K562 (cell line): Measurements from ENCODE around the gene CUTA. TPM values are rescaled to one million over a fixed set of nuclear protein-coding genes. Genes with fewer than 3 reads are reported as not detected.
A peak's percentile ranks its signal among the peaks of the same experiment; 100 is the strongest.

Source experiments
- ASH1L ChIP-seq: fragments of 450-650 bp; IDR thresholded peaks from 2 replicates; pipeline ENCODE4 v1.6.1; 2018; ENCODE audit warnings: borderline replicate concordance, mild to moderate bottlenecking, low read depth; ENCODE audit not compliant: partially characterized antibody
- CEBPZ ChIP-seq: fragments of 150-350 bp; IDR thresholded peaks from 2 replicates; pipeline ENCODE4 v1.6.1; 2014; ENCODE audit warnings: low read depth, mild to moderate bottlenecking, low read length, borderline replicate concordance
- CXXC5 ChIP-seq: fragments of 250-450 bp; sonication (Bioruptor Pico); IDR thresholded peaks from 2 replicates; pipeline ENCODE4 v1.8.0; 2022; ENCODE audit warnings: inconsistent platforms, mild to moderate bottlenecking, moderate library complexity
- DLX4 ChIP-seq: fragments of 250-450 bp; sonication (Bioruptor Pico); IDR thresholded peaks from 2 replicates; pipeline ENCODE4 v1.6.1; 2021; ENCODE audit warnings: mild to moderate bottlenecking
- ERF ChIP-seq: fragments of 450-650 bp; formaldehyde crosslinking; IDR thresholded peaks from 2 replicates; pipeline ENCODE4 v1.4.0; 2020; ENCODE audit warnings: mild to moderate bottlenecking, mixed read lengths
- GMEB1 ChIP-seq: fragments of 250-450 bp; sonication (Bioruptor Pico); IDR thresholded peaks from 2 replicates; pipeline ENCODE4 v1.4.0; 2020; ENCODE audit warnings: mild to moderate bottlenecking
- LCOR ChIP-seq: sonication (generic); formaldehyde crosslinking; IDR thresholded peaks from 2 replicates; pipeline ENCODE4 v1.8.0; 2022; ENCODE audit warnings: mild to moderate bottlenecking, missing genetic modification reagents
- MCM3 ChIP-seq: fragments of 450-650 bp; IDR thresholded peaks from 2 replicates; pipeline ENCODE4 v1.6.1; 2016
- MEF2A ChIP-seq: IDR thresholded peaks from 2 replicates; pipeline ENCODE4 v1.6.1; 2011; ENCODE audit warnings: low read depth, mild to moderate bottlenecking, low read length, moderate library complexity; ENCODE audit not compliant: control insufficient read depth
- MTA2 ChIP-seq: fragments of 450-650 bp; IDR thresholded peaks from 2 replicates; pipeline ENCODE4 v1.6.1; 2016; ENCODE audit warnings: low read depth
- PHF8 ChIP-seq: fragments of 200-600 bp; sonication (generic); IDR thresholded peaks from 2 replicates; pipeline ENCODE4 v1.6.1; 2012; ENCODE audit warnings: mixed run types, mild to moderate bottlenecking, inconsistent platforms, low read length, moderate library complexity, borderline replicate concordance
- RNF2 ChIP-seq: sonication (generic); IDR thresholded peaks from 2 replicates; pipeline ENCODE4 v1.6.1; 2016
- TEAD4 ChIP-seq, 2 experiments: sonication (generic) in 1 of 2; formaldehyde crosslinking in 1 of 2; IDR thresholded peaks; 2 replicates each; pipeline versions ENCODE4 v1.6.1 to v1.8.0; 2012 to 2022; ENCODE audit warnings: borderline replicate concordance in 1 of 2, inconsistent platforms in 1 of 2, low read length in 1 of 2, mild to moderate bottlenecking in 1 of 2, missing genetic modification reagents in 1 of 2
- TRIM25 ChIP-seq: fragments of 450-650 bp; IDR thresholded peaks from 2 replicates; pipeline ENCODE4 v1.7.0; 2016; ENCODE audit warnings: borderline replicate concordance
- U2AF1 ChIP-seq: fragments of 200-400 bp; formaldehyde crosslinking; optimal IDR thresholded peaks from 2 replicates; pipeline ENCODE3; 2017; ENCODE audit warnings: mild to moderate bottlenecking, low read depth, low read length, moderate library complexity
- YY1 ChIP-seq, 3 experiments: IDR thresholded peaks; 2 replicates each; pipeline ENCODE4 v1.6.1; 2011; ENCODE audit warnings: low read length in 2 of 3, mild to moderate bottlenecking in 2 of 3, moderate library complexity in 2 of 3, borderline replicate concordance in 1 of 3, control low read depth in 1 of 3, low read depth in 1 of 3; ENCODE audit not compliant: insufficient read depth in 3 of 3, insufficient replicate concordance in 2 of 3, control insufficient read depth in 1 of 3, insufficient read length in 1 of 3; ENCODE audit errors: extremely low read depth in 1 of 3
- ZFP36 ChIP-seq: fragments of 150-350 bp; IDR thresholded peaks from 2 replicates; pipeline ENCODE4 v1.6.1; 2018; ENCODE audit warnings: low read length, low read depth; ENCODE audit not compliant: partially characterized antibody
- ZNF212 ChIP-seq: fragments of 450-650 bp; formaldehyde crosslinking; IDR thresholded peaks from 2 replicates; pipeline ENCODE4 v1.4.0; 2020; ENCODE audit warnings: mild to moderate bottlenecking
- ZNF253 ChIP-seq: fragments of 250-450 bp; sonication (Bioruptor Pico); conservative IDR thresholded peaks from 2 replicates; pipeline ENCODE4 v1.6.1; 2021; ENCODE audit warnings: mild to moderate bottlenecking
- ZNF589 ChIP-seq: fragments of 200-800 bp; sonication (Bioruptor generic); IDR thresholded peaks from 2 replicates; pipeline ENCODE4 v1.6.1; 2016; ENCODE audit warnings: low read depth, missing genetic modification characterization, missing compliant biosample characterization
- ZNF830 ChIP-seq: fragments of 250-450 bp; sonication (Bioruptor Pico); IDR thresholded peaks from 2 replicates; pipeline ENCODE4 v1.5.0; 2021; ENCODE audit warnings: mild to moderate bottlenecking
- polyA plus RNA-seq, 8 experiments: library from polyadenylated mRNA; depleted of rRNA in 4 of 8; stranded (reverse) in 5 of 8; unstranded in 3 of 8; fragments of >200 nt; fragmentation: Nextera tagmentation in 2 of 8; fragmentation: Illumina TruSeq in 1 of 8; extraction: Ambion mirVana in 2 of 8; extraction: Trizol in 1 of 8; gene quantifications; 2 replicates each; pipeline versions ENCODE4 v1.2.1 to v1.2.3, GENCODE V29; 2011 to 2014; ENCODE audit warnings: inconsistent platforms in 1 of 8, missing spikeins in 1 of 8
- total RNA-seq, 7 experiments: library from RNA; depleted of rRNA in 6 of 7; stranded (reverse); fragments of >200 nt in 6 of 7; fragmentation: Illumina TruSeq in 2 of 7; extraction: Trizol in 2 of 7; gene quantifications; 2 replicates each; pipeline versions ENCODE4 v1.2.1 to v1.2.3, GENCODE V29; 2011 to 2021; ENCODE audit warnings: low replicate concordance in 1 of 7

The CUTA gene
- total and polyA plus RNA-seq, 9 of the 15 experiments (the other 6 are each of a cell fraction or from before 2014, with no cell fraction given): 166 to 682 (median 310) TPM

GRCh38 chr6:33418690-33419291 is 884 bp upstream of the CUTA start (continued):
- peak in 1 of 3 experiments; percentile 2 for TF ChIP-seq YY1 (IDR thresholded peaks at IDR 0.05; ENCODE audit: borderline replicate concordance in 1 of 3, control insufficient read depth in 1 of 3, extremely low read depth in 1 of 3, insufficient read depth in 3 of 3, insufficient read length in 1 of 3, insufficient replicate concordance in 2 of 3, low read depth in 1 of 3, low read length in 2 of 3)
- no peak for TF ChIP-seq GMEB1
- TF ChIP-seq ASH1L: no peak
- TF ChIP-seq TRIM25: no peak
- no peak for TF ChIP-seq PHF8
- TF ChIP-seq ERF: no peak; the same call in 1 of the 2 replicates
- no peak for TF ChIP-seq CEBPZ
- TF ChIP-seq ZNF253: no peak
- peak; percentile 81; the same call in 1 of the 2 replicates for TF ChIP-seq ZNF589 (CRISPR knock-in tag)
- TF ChIP-seq ZFP36: no peak
- TF ChIP-seq ZNF830 (CRISPR knock-in tag): no peak
- TF ChIP-seq MCM3: no peak
- TF ChIP-seq DLX4: no peak
- TF ChIP-seq RNF2: no peak
- no peak for TF ChIP-seq TEAD4 (IDR thresholded peaks at IDR 0.05; ENCODE audit: low read length)
- no peak for TF ChIP-seq TEAD4 (CRISPR knock-in tag; IDR thresholded peaks at IDR 0.05; ENCODE audit: borderline replicate concordance)
- TF ChIP-seq MEF2A: no peak
- no peak for TF ChIP-seq U2AF1
- TF ChIP-seq ZNF212 (CRISPR knock-in tag): no peak
- no peak for TF ChIP-seq CXXC5 (CRISPR knock-in tag)
- no peak; the same call in 1 of the 2 replicates for TF ChIP-seq MTA2
- TF ChIP-seq LCOR (CRISPR knock-in tag): no peak
